Mesenchymal stem cell (in vitro differentiated cells and primary cell): ENCODE data around the gene SCN4A.
"Not testable (repeated sequence)": the region's sequence is repeated elsewhere in the genome, so short reads cannot be mapped to it uniquely, and the experiment has no call there.

ENCODE experiments used
- DNase-seq: peaks from one replicate; pipeline ENCODE4 v3.0.0-alpha.2; 2013
- H2AFZ ChIP-seq: one replicate; pipeline ENCODE4 v1.6.1; 2013; ENCODE audit warnings: low read depth, mild to moderate bottlenecking, control low read depth, inconsistent platforms, low read length, moderate library complexity
- H2AK5ac ChIP-seq: 2 replicates; pipeline ENCODE4 v1.6.1; 2013; ENCODE audit warnings: low read length, moderate library complexity, mild to moderate bottlenecking, inconsistent platforms; ENCODE audit not compliant: severe bottlenecking
- H2BK120ac ChIP-seq: one replicate; pipeline ENCODE4 v1.6.1; 2013; ENCODE audit warnings: low read depth, mild to moderate bottlenecking, inconsistent platforms, low read length, moderate library complexity
- H2BK12ac ChIP-seq, 2 experiments: one replicate each; pipeline ENCODE4 v1.6.1; 2013; ENCODE audit warnings: inconsistent platforms in 2 of 2, low read length in 2 of 2, mild to moderate bottlenecking in 2 of 2, moderate library complexity in 2 of 2, control low read depth in 1 of 2
- H2BK15ac ChIP-seq: one replicate; pipeline ENCODE4 v1.6.1; 2013; ENCODE audit warnings: mild to moderate bottlenecking, low read depth, inconsistent platforms; ENCODE audit not compliant: poor library complexity, severe bottlenecking
- H2BK5ac ChIP-seq: 2 replicates; pipeline ENCODE4 v1.6.1; 2013; ENCODE audit warnings: low read depth, mild to moderate bottlenecking, low read length, control low read depth, inconsistent platforms; ENCODE audit not compliant: poor library complexity, severe bottlenecking
- H3K14ac ChIP-seq, 2 experiments: one replicate each; pipeline ENCODE4 v1.6.1; 2013; ENCODE audit warnings: inconsistent platforms in 2 of 2, low read length in 2 of 2, control low read depth in 1 of 2, mild to moderate bottlenecking in 1 of 2, moderate library complexity in 1 of 2
- H3K18ac ChIP-seq, 2 experiments: one replicate each; pipeline ENCODE4 v1.6.1; 2013; ENCODE audit warnings: inconsistent platforms in 2 of 2, low read length in 2 of 2, control low read depth in 1 of 2, low read depth in 1 of 2, mild to moderate bottlenecking in 1 of 2
- H3K23ac ChIP-seq, 2 experiments: one replicate each; pipeline ENCODE4 v1.6.1; 2013; ENCODE audit warnings: inconsistent platforms in 2 of 2, low read length in 2 of 2, mild to moderate bottlenecking in 2 of 2, moderate library complexity in 2 of 2, control low read depth in 1 of 2
- H3K27ac ChIP-seq: 2 replicates; pipeline ENCODE4 v1.5.1; 2013; ENCODE audit warnings: mild to moderate bottlenecking, moderate library complexity, low read length, control low read depth, inconsistent platforms; ENCODE audit not compliant: poor library complexity, severe bottlenecking
- H3K27me3 ChIP-seq, 2 experiments: 2 replicates each; pipeline versions ENCODE4 v1.6.1 to v1.7.0; 2013; ENCODE audit warnings: low read length in 2 of 2, mild to moderate bottlenecking in 2 of 2, moderate library complexity in 2 of 2, control low read depth in 1 of 2, inconsistent platforms in 1 of 2; ENCODE audit not compliant: control insufficient read depth in 1 of 2, insufficient read depth in 1 of 2
- H3K36me3 ChIP-seq, 2 experiments: 2 replicates each; pipeline versions ENCODE4 v1.6.1 to v1.7.0; 2013; ENCODE audit warnings: low read length in 2 of 2, control low read depth in 1 of 2, inconsistent platforms in 1 of 2, low read depth in 1 of 2, mild to moderate bottlenecking in 1 of 2; ENCODE audit not compliant: insufficient read depth in 2 of 2, control insufficient read depth in 1 of 2
- H3K4ac ChIP-seq, 2 experiments: one replicate each; pipeline ENCODE4 v1.6.1; 2013; ENCODE audit warnings: inconsistent platforms in 2 of 2, low read length in 2 of 2, mild to moderate bottlenecking in 2 of 2, moderate library complexity in 2 of 2, control low read depth in 1 of 2, low read depth in 1 of 2
- H3K4me1 ChIP-seq: 2 replicates; pipeline ENCODE4 v1.6.1; 2013; ENCODE audit warnings: low read depth, low read length, control low read depth; ENCODE audit not compliant: control insufficient read depth, insufficient read depth
- H3K4me2 ChIP-seq: 2 replicates; pipeline ENCODE4 v1.6.1; 2013; ENCODE audit warnings: low read length, mild to moderate bottlenecking, inconsistent platforms; ENCODE audit not compliant: poor library complexity, severe bottlenecking
- H3K4me3 ChIP-seq, 2 experiments: 2 replicates each; pipeline versions ENCODE4 v1.5.1 to v1.7.0; 2013; ENCODE audit warnings: low read length in 2 of 2, mild to moderate bottlenecking in 2 of 2, control low read depth in 1 of 2, low read depth in 1 of 2; ENCODE audit not compliant: insufficient read depth in 1 of 2
- H3K79me1 ChIP-seq: replicated peaks from 2 replicates; pipeline ENCODE4 v1.6.1; 2013; ENCODE audit warnings: mild to moderate bottlenecking, control low read depth, low read length, inconsistent platforms; ENCODE audit not compliant: poor library complexity, severe bottlenecking
- H3K9ac ChIP-seq: 2 replicates; pipeline ENCODE4 v1.7.0; 2013; ENCODE audit warnings: mild to moderate bottlenecking, low read length, moderate library complexity
- H3K9me3 ChIP-seq: 2 replicates; pipeline ENCODE4 v1.7.0; 2013; ENCODE audit warnings: mild to moderate bottlenecking, low read length; ENCODE audit not compliant: control insufficient read depth
- H4K8ac ChIP-seq: one replicate; pipeline ENCODE4 v1.6.1; 2013; ENCODE audit warnings: inconsistent platforms, mild to moderate bottlenecking, low read length, moderate library complexity
- H4K91ac ChIP-seq: one replicate; pipeline ENCODE4 v1.6.1; 2013; ENCODE audit warnings: mild to moderate bottlenecking, low read length, inconsistent platforms
- WGBS: methylation state at CpG from one replicate; pipeline ENCODE4 v1.1.7; 2013; ENCODE audit warnings: mixed read lengths; 5-methylcytosine and 5-hydroxymethylcytosine counted together

The SCN4A gene

GRCh38 chr17:63898899-63899798 lies 73.6 kb downstream of the SCN4A start:
- not testable (repeated sequence) for H2BK12ac ChIP-seq, H3K4me3 ChIP-seq, H3K4me2 ChIP-seq, H2BK15ac ChIP-seq, H2BK120ac ChIP-seq, H3K79me1 ChIP-seq, H3K4me1 ChIP-seq, H3K36me3 ChIP-seq, H2BK5ac ChIP-seq, H3K18ac ChIP-seq, DNase-seq, H3K9ac ChIP-seq, H3K9me3 ChIP-seq, H3K27ac ChIP-seq, H4K91ac ChIP-seq, H2AK5ac ChIP-seq, H2AFZ ChIP-seq, H4K8ac ChIP-seq, H3K4ac ChIP-seq, H3K23ac ChIP-seq, H3K14ac ChIP-seq
- H3K27me3 ChIP-seq = peaks cover 10 to 18% of the 10 kb centered on the region in 2 experiments
- WGBS = 81% methylated on average over 4 of the region's 6 CpGs

- 92% methylated on average over 5 of the region's 14 CpGs for WGBS
- H2BK120ac ChIP-seq, H3K9ac ChIP-seq, H3K14ac ChIP-seq, H3K4me3 ChIP-seq, H3K36me3 ChIP-seq, H2AK5ac ChIP-seq, H3K4me1 ChIP-seq, H4K8ac ChIP-seq, DNase-seq, H3K79me1 ChIP-seq, H3K9me3 ChIP-seq, H3K4me2 ChIP-seq, H2BK5ac ChIP-seq, H3K27ac ChIP-seq, H3K18ac ChIP-seq, H2BK15ac ChIP-seq, H2AFZ ChIP-seq, H3K4ac ChIP-seq, H2BK12ac ChIP-seq, H4K91ac ChIP-seq, H3K23ac ChIP-seq: not testable (repeated sequence)
- peaks cover 12 to 14% of the 10 kb centered on the region in 2 experiments for H3K27me3 ChIP-seq
Measured at GRCh38 chr17:63896524-63897354, 76.0 kb downstream of the SCN4A start, which contains the start of gene CSH1. CSH1 (minus strand) TSS chr17:63896574; CDS start chr17:63896511, 63 bp downstream.

GRCh38 chr17:63894821-63895220 lies 77.9 kb downstream of the SCN4A start:
- not testable (repeated sequence) for H3K36me3 ChIP-seq, H3K9ac ChIP-seq, H3K9me3 ChIP-seq, H3K4ac ChIP-seq, H3K23ac ChIP-seq, H3K27ac ChIP-seq, H2AFZ ChIP-seq, H4K8ac ChIP-seq, H2BK5ac ChIP-seq, H4K91ac ChIP-seq, H2BK12ac ChIP-seq, H3K4me3 ChIP-seq, H3K4me2 ChIP-seq, DNase-seq, H3K18ac ChIP-seq, H3K14ac ChIP-seq, H3K27me3 ChIP-seq, H3K4me1 ChIP-seq, H2BK15ac ChIP-seq, H2BK120ac ChIP-seq, H2AK5ac ChIP-seq, H3K79me1 ChIP-seq
- no CpG with 5 or more reads among the region's 10 CpGs for WGBS

- H3K4me2 ChIP-seq, H2BK15ac ChIP-seq, H3K36me3 ChIP-seq, H3K18ac ChIP-seq, H3K9ac ChIP-seq, H2BK120ac ChIP-seq, H3K27ac ChIP-seq, H4K8ac ChIP-seq, H2BK12ac ChIP-seq, H3K23ac ChIP-seq, H3K79me1 ChIP-seq, H3K9me3 ChIP-seq, H3K14ac ChIP-seq, H2AFZ ChIP-seq, H3K4ac ChIP-seq, H3K4me3 ChIP-seq, H3K4me1 ChIP-seq, H2BK5ac ChIP-seq, H2AK5ac ChIP-seq, DNase-seq, H4K91ac ChIP-seq, H3K27me3 ChIP-seq: not testable (repeated sequence)
- WGBS = 51% methylated on average over 2 of the region's 3 CpGs
Measured at GRCh38 chr17:63894021-63894420, 78.7 kb downstream of the SCN4A start.
